ENCODE measurements around the gene GLT1D1. TPM values are rescaled to one million over a fixed set of nuclear protein-coding genes. Genes with fewer than 3 reads are reported as not detected.
A peak's percentile ranks its signal among the peaks of the same experiment; 100 is the strongest.

GLT1D1 gene
- total and polyA plus RNA-seq, 2 of the 8 experiments (the other 6 are each of a cell fraction or from before 2014, with no cell fraction given): 1.5 to 3.6 TPM

GRCh38 chr12:128961957-128962356 lies 108.7 kb downstream of the GLT1D1 start:
- H3K27me3 ChIP-seq (replicated peaks in 1 of 4; ENCODE audit: control insufficient read depth in 3 of 4, extremely low read depth in 1 of 4, insufficient read depth in 3 of 4, low read length in 3 of 4): no peaks in the 10 kb centered on the region; a peak in 1 of 7 replicates
- no peak overlapping the region for H3K4me2 ChIP-seq (ENCODE audit: insufficient read depth in 1 of 2, low read depth in 2 of 2, low read length in 2 of 2)
- no peak overlapping the region for H2BK5ac ChIP-seq (ENCODE audit: low read depth, low read length)
- H2BK15ac ChIP-seq (ENCODE audit: low read length): no peak overlapping the region
- H2BK20ac ChIP-seq (ENCODE audit: low read length): no peak overlapping the region
- no peak overlapping the region for H4K5ac ChIP-seq (ENCODE audit: insufficient read length, low read depth, low read length)
- H3K23ac ChIP-seq (ENCODE audit: insufficient read length): no peak overlapping the region
- no peak overlapping the region for H3K56ac ChIP-seq (replicated peaks; ENCODE audit: insufficient read length, low read depth, low read length)
- WGBS, 2 experiments (ENCODE audit: extremely low coverage in 1 of 2, insufficient coverage in 1 of 2, insufficient read length in 1 of 2, insufficient replicate concordance in 2 of 2, low coverage in 1 of 2, low lambda C conversion rate in 2 of 2, missing lambda C conversion rate in 1 of 2): 45% methylated on average over 7 of the region's 11 CpGs; no CpG with 5 or more reads in 1 of the 2 experiments
- H2AFZ ChIP-seq (ENCODE audit: low read length): no peak overlapping the region
- peaks cover 0 to 6% of the 10 kb centered on the region in 2 experiments; a peak in 1 of 4 replicates for H3K9me3 ChIP-seq (ENCODE audit: insufficient read depth in 2 of 2, low read depth in 1 of 2, low read length in 1 of 2)
- ChIA-PET CTCF (ENCODE audit: partially characterized antibody) (no interaction called here), POLR2A (ENCODE audit: partially characterized antibody) (no interaction called here)
- no peaks in the 10 kb centered on the region for H3K79me1 ChIP-seq (ENCODE audit: low read depth, low read length)
- no peak overlapping the region for H3K18ac ChIP-seq (ENCODE audit: extremely low read depth, low read length)
- no peak overlapping the region for H3K14ac ChIP-seq (ENCODE audit: insufficient read length)
- H3K4ac ChIP-seq (replicated peaks; ENCODE audit: insufficient read length, low read depth, low read length): peak overlapping the region; percentile 62
- H2BK120ac ChIP-seq (replicated peaks; ENCODE audit: low read depth, low read length): no peak overlapping the region
- H4K8ac ChIP-seq (ENCODE audit: extremely low read depth, insufficient read depth, low read length): no peak overlapping the region
- H4K20me1 ChIP-seq (replicated peaks in 1 of 2; ENCODE audit: control insufficient read depth in 1 of 2, insufficient read depth in 2 of 2, low read length in 2 of 2): no peaks in the 10 kb centered on the region
- FAIRE-seq (no peak), DNase-seq (ENCODE audit: low read depth in 1 of 2, low spot score in 2 of 2) (no peak)
- peaks cover 2 to 8% (median 6%) of the 10 kb centered on the region in 4 experiments; a peak in 4 of 7 replicates for H3K4me1 ChIP-seq (replicated peaks in 1 of 4; ENCODE audit: control insufficient read depth in 3 of 4, insufficient read depth in 4 of 4, low read length in 3 of 4)
- no peaks in the 10 kb centered on the region for H3K79me2 ChIP-seq (ENCODE audit: control insufficient read depth in 1 of 2, insufficient read depth in 2 of 2, low read length in 2 of 2)
- H2BK12ac ChIP-seq (ENCODE audit: low read depth, low read length): 0 out of 2 replicates have a peak overlapping the region, but pooled peaks have one; percentile 63
- H3K4me3 ChIP-seq (ENCODE audit: extremely low read depth in 1 of 4, insufficient read depth in 2 of 4, low read depth in 3 of 4, low read length in 4 of 4): no peak overlapping the region
- no peaks in the 10 kb centered on the region for H3K36me3 ChIP-seq (ENCODE audit: control insufficient read depth in 2 of 4, insufficient read depth in 4 of 4, low read length in 3 of 4)
- H3K9ac ChIP-seq (replicated peaks in 1 of 4; ENCODE audit: extremely low read depth in 1 of 4, low read depth in 3 of 4, low read length in 3 of 4): no peak overlapping the region
- no peak overlapping the region for H4K91ac ChIP-seq (replicated peaks; ENCODE audit: insufficient read length, low read length)
- no peaks in the 10 kb centered on the region for H3K23me2 ChIP-seq (ENCODE audit: low read depth, low read length)
- H2AK5ac ChIP-seq (ENCODE audit: low read depth, low read length): no peak overlapping the region
- TF ChIP-seq POLR2AphosphoS5 (IDR thresholded peaks at IDR 0.05; ENCODE audit: low read depth, low read length) (no peak), HDAC2 (IDR thresholded peaks at IDR 0.05; ENCODE audit: borderline replicate concordance in 1 of 2, low read depth in 2 of 2, low read length in 2 of 2) (no peak)
- no peak overlapping the region for H3K27ac ChIP-seq (ENCODE audit: low read depth, low read length)

Data from H1 (cell line).